GM12878 (cell line): ENCODE measurements around the gene ESRP2. TPM values are rescaled to one million over a fixed set of nuclear protein-coding genes. Genes with fewer than 3 reads are reported as not detected.
A peak's percentile ranks its signal among the peaks of the same experiment; 100 is the strongest.

Source experiments
- ATAC-seq: fragments of 200-7000 bp; cut with Tn5 transposase; 3 replicates; pipeline ENCODE4 v1.9.1; 2020; ENCODE audit warnings: mild to moderate bottlenecking, moderate library complexity
- BruUV-seq: library from RNA; stranded (reverse); fragments of 400-500 nt; replicated peaks from 2 replicates; lab custom pipeline; 2021; lab: Mats Ljungman, UMichigan
- CTCF ChIA-PET: fragments of 300-600 bp; sonication (Branson Sonifier 250); formaldehyde crosslinking; extraction: SDS; loops from one replicate; lab custom pipeline; 2021; ENCODE audit warnings: inconsistent platforms; lab: Yijun Ruan, JAX
- POLR2A ChIA-PET: fragments of 350-600 bp; formaldehyde crosslinking; extraction: SDS; loops from one replicate; lab custom pipeline; 2021; ENCODE audit warnings: inconsistent platforms; lab: Charles Lee
- RAD21 ChIA-PET: fragments of 300-600 bp; sonication (Branson Sonifier 250); formaldehyde crosslinking; loops from one replicate; lab custom pipeline; 2023; ENCODE audit warnings: antibody characterized with exemption; ENCODE audit not compliant: unreplicated experiment; lab: Charles Lee
- SMC1A ChIA-PET: fragments of 300-600 bp; sonication (Branson Sonifier 250); formaldehyde crosslinking; loops from one replicate; lab custom pipeline; 2023; ENCODE audit not compliant: unreplicated experiment, uncharacterized antibody; lab: Charles Lee
- DNase-seq: peaks from one replicate; pipeline ENCODE4 v3.0.0-alpha.2; 2011; ENCODE audit warnings: low read depth, low spot score
- FAIRE-seq: peaks from 3 replicates; lab custom pipeline; 2011; peaks lifted over from hg19 to GRCh38; lab: Jason Lieb, UNC
- H2AFZ ChIP-seq: 2 replicates; pipeline ENCODE4 v1.6.0; 2011; ENCODE audit warnings: low read depth, low read length, control low read depth; ENCODE audit not compliant: control insufficient read depth
- H3K27ac ChIP-seq: 2 replicates; pipeline ENCODE4 v1.5.1; 2011; ENCODE audit warnings: control low read depth; ENCODE audit not compliant: control insufficient read depth, insufficient read depth
- H3K27me3 ChIP-seq, 2 experiments: replicated peaks in 1 of 2; 2 replicates each; pipeline versions ENCODE4 v1.6.0 to v1.6.1; 2011; ENCODE audit warnings: low read length in 1 of 2; ENCODE audit not compliant: control insufficient read depth in 2 of 2, insufficient read depth in 2 of 2
- H3K36me3 ChIP-seq, 2 experiments: 2 replicates each; pipeline ENCODE4 v1.5.1; 2011; ENCODE audit warnings: low read length in 1 of 2; ENCODE audit not compliant: control insufficient read depth in 2 of 2, insufficient read depth in 2 of 2
- H3K4me1 ChIP-seq: 2 replicates; pipeline ENCODE4 v1.6.1; 2011; ENCODE audit warnings: mild to moderate bottlenecking, low read length, moderate library complexity, mixed read lengths; ENCODE audit not compliant: control insufficient read depth, insufficient read depth
- H3K4me2 ChIP-seq: 2 replicates; pipeline ENCODE4 v1.6.0; 2011; ENCODE audit warnings: control low read depth; ENCODE audit not compliant: control insufficient read depth, insufficient read depth
- H3K4me3 ChIP-seq: fragments of 200-600 bp; sonication (generic); 2 replicates; pipeline ENCODE4 v1.5.1; 2016
- H3K79me2 ChIP-seq: 2 replicates; pipeline ENCODE4 v1.6.0; 2011; ENCODE audit warnings: low read length; ENCODE audit not compliant: control insufficient read depth, insufficient read depth
- H3K9ac ChIP-seq: 2 replicates; pipeline ENCODE4 v1.8.0; 2011; ENCODE audit warnings: low read length, control low read depth, mixed read lengths; ENCODE audit not compliant: control insufficient read depth, insufficient read depth
- H3K9me3 ChIP-seq: replicated peaks from 3 replicates; pipeline ENCODE4 v1.5.1; 2011; ENCODE audit warnings: mild to moderate bottlenecking, low read length; ENCODE audit not compliant: control insufficient read depth, insufficient read depth
- H4K20me1 ChIP-seq: 2 replicates; pipeline ENCODE4 v1.6.0; 2011; ENCODE audit not compliant: control insufficient read depth, insufficient read depth
- BCL11A ChIP-seq: IDR thresholded peaks from 2 replicates; pipeline ENCODE4 v1.6.1; 2011; ENCODE audit warnings: low read depth, low read length
- BHLHE40 ChIP-seq, 2 experiments: fragments of 450-650 bp in 1 of 2; IDR thresholded peaks; 2 replicates each; pipeline ENCODE4 v1.6.1; 2011 to 2017; ENCODE audit warnings: low read depth in 2 of 2, borderline replicate concordance in 1 of 2, improper control_type of control experiment in 1 of 2, low read length in 1 of 2, mild to moderate bottlenecking in 1 of 2
- BRCA1 ChIP-seq: IDR thresholded peaks from 2 replicates; pipeline ENCODE4 v1.6.1; 2011; ENCODE audit warnings: low read depth, low read length, improper control_type of control experiment
- E2F8 ChIP-seq: fragments of 450-650 bp; IDR thresholded peaks from 2 replicates; pipeline ENCODE4 v1.6.1; 2018; ENCODE audit warnings: mild to moderate bottlenecking, low read depth, moderate library complexity; ENCODE audit not compliant: partially characterized antibody
- HCFC1 ChIP-seq: fragments of 150-350 bp; IDR thresholded peaks from 2 replicates; pipeline ENCODE4 v1.6.1; 2014; ENCODE audit warnings: low read length
- KDM1A ChIP-seq: fragments of 200-600 bp; sonication (generic); IDR thresholded peaks from 2 replicates; pipeline ENCODE4 v1.6.1; 2016; ENCODE audit warnings: borderline replicate concordance
- MEF2A ChIP-seq: IDR thresholded peaks from 2 replicates; pipeline ENCODE4 v1.6.1; 2011; ENCODE audit warnings: low read depth, mild to moderate bottlenecking, low read length, moderate library complexity; ENCODE audit not compliant: insufficient read depth
- MYC ChIP-seq: IDR thresholded peaks from 2 replicates; pipeline ENCODE4 v1.6.1; 2011; ENCODE audit warnings: mild to moderate bottlenecking, low read length, moderate library complexity, inconsistent platforms; ENCODE audit not compliant: insufficient read depth, insufficient replicate concordance, insufficient read length, severe bottlenecking
- PBX3 ChIP-seq: IDR thresholded peaks from 2 replicates; pipeline ENCODE4 v1.6.1; 2011; ENCODE audit warnings: mild to moderate bottlenecking, low read depth, low read length, moderate library complexity; ENCODE audit not compliant: insufficient replicate concordance
- POLR2A ChIP-seq: IDR thresholded peaks from 2 replicates; pipeline ENCODE4 v1.6.1; 2011; ENCODE audit warnings: low read depth, mild to moderate bottlenecking, low read length
- SKIL ChIP-seq: fragments of 450-650 bp; IDR thresholded peaks from 2 replicates; pipeline ENCODE4 v1.6.1; 2017; ENCODE audit warnings: mild to moderate bottlenecking, low read depth, inconsistent platforms; ENCODE audit not compliant: poor library complexity, severe bottlenecking
- SRF ChIP-seq, 2 experiments: IDR thresholded peaks; 2 replicates each; pipeline ENCODE4 v1.6.1; 2011; ENCODE audit warnings: low read depth in 2 of 2, low read length in 2 of 2, mild to moderate bottlenecking in 1 of 2, moderate library complexity in 1 of 2
- ZNF207 ChIP-seq: fragments of 450-650 bp; IDR thresholded peaks from 2 replicates; pipeline ENCODE4 v1.6.1; 2014; ENCODE audit warnings: antibody characterized with exemption, mild to moderate bottlenecking, borderline replicate concordance
- ZNF274 ChIP-seq: IDR thresholded peaks from one replicate; pipeline ENCODE4 v1.8.0; 2011; ENCODE audit not compliant: insufficient read length, insufficient read depth
- ZNF622 ChIP-seq: fragments of 450-650 bp; IDR thresholded peaks from 2 replicates; pipeline ENCODE4 v1.6.1; 2017; ENCODE audit warnings: mild to moderate bottlenecking, inconsistent platforms
- WGBS: methylation state at CpG from one replicate; pipeline ENCODE4 v1.1.6; 2016; ENCODE audit warnings: low lambda C conversion rate; ENCODE audit not compliant: insufficient replicate concordance, insufficient coverage; ENCODE audit errors: missing lambda C conversion rate; 5-methylcytosine and 5-hydroxymethylcytosine counted together
- in situ Hi-C: fragments of 300-500 bp; cut with MboI; formaldehyde crosslinking; loops from 9 replicates; pipeline ENCODE4 v1.14.3; 2018; ENCODE audit warnings: mixed read lengths
- intact Hi-C: fragments of 100-400 bp; cut with micrococcal nuclease; formaldehyde crosslinking; loops from one replicate; pipeline ENCODE4 v1.14.2; 2022; ENCODE audit not compliant: unreplicated experiment
- polyA plus RNA-seq, 11 experiments: library from polyadenylated mRNA; depleted of rRNA in 4 of 11; unstranded in 6 of 11; stranded (reverse) in 5 of 11; fragments of >200 nt; fragmentation: Nextera tagmentation in 4 of 11; fragmentation: Illumina TruSeq in 1 of 11; extraction: Ambion mirVana in 4 of 11; extraction: Trizol in 1 of 11; gene quantifications; 1 replicate in 1 of 11; 2 replicates in 10 of 11; pipeline versions ENCODE4 v1.2.1 to v1.2.3, GENCODE V29; 2011 to 2016; ENCODE audit warnings: inconsistent platforms in 2 of 11, missing spikeins in 2 of 11, low read depth in 1 of 11
- total RNA-seq, 4 experiments: library from RNA; depleted of rRNA in 3 of 4; stranded (reverse); fragments of >200 nt in 3 of 4; fragmentation: Illumina TruSeq in 1 of 4; extraction: Trizol in 1 of 4; gene quantifications; 2 replicates each; pipeline versions ENCODE4 v1.2.1 to v1.2.3, GENCODE V29; 2013 to 2021

ESRP2 gene
- total and polyA plus RNA-seq, 10 of the 15 experiments (the other 5 are each of a cell fraction or from before 2014, with no cell fraction given), result 0.04 to 0.64 (median 0.08) TPM; not detected in 3

- in situ Hi-C loops, result no loop called here
- no peak for TF ChIP-seq E2F8
- no peak for TF ChIP-seq MYC
- no peak for TF ChIP-seq BRCA1
- TF ChIP-seq SKIL, result no peak
- TF ChIP-seq PBX3, result peak; percentile 62
- peak in 1 of 2 experiments; percentile 73; a peak in 3 of 4 replicates for TF ChIP-seq BHLHE40 (IDR thresholded peaks at IDR 0.05; ENCODE audit: borderline replicate concordance in 1 of 2, low read depth in 2 of 2, low read length in 1 of 2)
- peak; percentile 94 to 98 for TF ChIP-seq SRF (IDR thresholded peaks at IDR 0.05; ENCODE audit: low read depth in 2 of 2, low read length in 2 of 2)
- no peak for TF ChIP-seq KDM1A
- peak; percentile 87 for TF ChIP-seq POLR2A
- TF ChIP-seq ZNF274, result no peak
- no peak for TF ChIP-seq ZNF622
- TF ChIP-seq BCL11A, result no peak
- TF ChIP-seq MEF2A, result no peak
- TF ChIP-seq ZNF207, result no peak
- TF ChIP-seq HCFC1, result peak; percentile 52; the same call in 1 of the 2 replicates
Measured at GRCh38 chr16:68244903-68245853, 9.3 kb upstream of the ESRP2 start, which contains the start of gene PLA2G15. TSS of gene PLA2G15 (plus strand) at chr16:68245373. CDS start at chr16:68245427, 54 bp downstream.

More at GRCh38 chr16:68244903-68245853, 9.3 kb upstream of the ESRP2 start, which contains the start of gene PLA2G15:
- Histone ChIP-seq H3K9ac (peak within 1 kb of the TSS; percentile 68; the same call in 1 of the 2 replicates), H4K20me1 (no peaks in the 10 kb centered on the region), H3K4me3 (peak within 1 kb of the TSS; percentile 97), H2AFZ (peak within 1 kb of the TSS; percentile 95), H3K4me1 (peaks cover 18% of the 10 kb centered on the region), H3K27ac (peak within 1 kb of the TSS; percentile 5; the same call in 1 of the 2 replicates), H3K4me2 (peak within 1 kb of the TSS; percentile 90), H3K27me3 (no peaks in the 10 kb centered on the region), H3K9me3 (no peaks in the 10 kb centered on the region), H3K36me3 (no peaks in the 10 kb centered on the region), H3K79me2 (no peaks in the 10 kb centered on the region)
- ChIA-PET POLR2A (interaction anchor here (0.6 to 2.0 kb wide), 8 partner anchors 9 to 224 kb away, joined by 3 to 10 read pairs (median 5); partner anchors contain the start of gene ESRP2), CTCF (interaction anchor here (0.7 to 7.5 kb wide), 7 partner anchors 8 to 893 kb away, joined by 3 to 108 read pairs (median 4); partner anchors contain the start of gene SLC7A6), SMC1A (interaction anchor here (0.9 to 2.5 kb wide), 8 partner anchors 9 to 123 kb away, joined by 3 to 9 read pairs (median 4); partner anchors contain the start of genes PRMT7 and SLC7A6OS), RAD21 (interaction anchor here (1.3 to 2.2 kb wide), 4 partner anchors 13 to 456 kb away, joined by 4 to 7 read pairs (median 6); no protein-coding TSS in a partner anchor)
- intact Hi-C loops, result loop anchor here (5.0 kb wide), 1 partner anchor 597 kb away; the partner anchor contains the start of gene TANGO6
- FAIRE-seq (peak; percentile 96), ATAC-seq (peak; percentile 98), DNase-seq (no peak)
- 1% methylated on average over 57 of the region's 75 CpGs for WGBS
- BruUV-seq, result TSS peak; percentile 61
